PC-3 (cell line): Measurements from ENCODE around the gene HAPLN2.

Experiments used
- EZH2 ChIP-seq: fragments of 300-600 bp; sonication (generic); IDR thresholded peaks from one replicate; pipeline ENCODE4 v1.6.1; 2017; ENCODE audit warnings: antibody characterized with exemption, mild to moderate bottlenecking, low read length; ENCODE audit not compliant: unreplicated experiment
- EZH2phosphoT487 ChIP-seq: fragments of 300-600 bp; sonication (generic); IDR thresholded peaks from 2 replicates; pipeline ENCODE4 v1.6.1; 2018; ENCODE audit warnings: mild to moderate bottlenecking, antibody characterized with exemption, low read length, borderline replicate concordance
- TF ChIP-seq, protein P1 (sequence below): fragments of 300-600 bp; sonication (generic); conservative IDR thresholded peaks from 2 replicates; pipeline ENCODE4 v1.5.1; 2017; ENCODE audit warnings: antibody characterized with exemption, low read depth, mild to moderate bottlenecking, low read length

DNA sequence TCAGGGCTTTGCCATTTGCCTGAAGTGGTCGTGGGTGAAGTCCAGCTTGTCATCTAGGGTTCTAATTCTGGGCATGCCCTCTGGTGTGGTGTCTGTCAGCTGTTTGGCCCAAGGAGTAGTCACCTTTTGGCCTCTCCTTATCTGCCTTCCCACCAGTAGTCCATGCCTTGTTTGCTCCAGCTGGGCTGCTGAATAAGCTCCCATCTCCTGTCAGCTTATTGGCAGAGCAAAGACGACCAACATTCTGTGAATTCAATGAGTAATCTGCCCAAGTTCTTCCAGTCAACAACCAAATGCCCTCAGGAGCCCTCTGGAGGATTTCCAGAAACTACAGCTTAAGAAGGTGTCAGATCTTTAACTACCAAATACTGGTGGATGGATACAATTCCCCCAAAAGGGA is 29.7 kb downstream of the HAPLN2 start:
- TF ChIP-seq, protein P1, sequence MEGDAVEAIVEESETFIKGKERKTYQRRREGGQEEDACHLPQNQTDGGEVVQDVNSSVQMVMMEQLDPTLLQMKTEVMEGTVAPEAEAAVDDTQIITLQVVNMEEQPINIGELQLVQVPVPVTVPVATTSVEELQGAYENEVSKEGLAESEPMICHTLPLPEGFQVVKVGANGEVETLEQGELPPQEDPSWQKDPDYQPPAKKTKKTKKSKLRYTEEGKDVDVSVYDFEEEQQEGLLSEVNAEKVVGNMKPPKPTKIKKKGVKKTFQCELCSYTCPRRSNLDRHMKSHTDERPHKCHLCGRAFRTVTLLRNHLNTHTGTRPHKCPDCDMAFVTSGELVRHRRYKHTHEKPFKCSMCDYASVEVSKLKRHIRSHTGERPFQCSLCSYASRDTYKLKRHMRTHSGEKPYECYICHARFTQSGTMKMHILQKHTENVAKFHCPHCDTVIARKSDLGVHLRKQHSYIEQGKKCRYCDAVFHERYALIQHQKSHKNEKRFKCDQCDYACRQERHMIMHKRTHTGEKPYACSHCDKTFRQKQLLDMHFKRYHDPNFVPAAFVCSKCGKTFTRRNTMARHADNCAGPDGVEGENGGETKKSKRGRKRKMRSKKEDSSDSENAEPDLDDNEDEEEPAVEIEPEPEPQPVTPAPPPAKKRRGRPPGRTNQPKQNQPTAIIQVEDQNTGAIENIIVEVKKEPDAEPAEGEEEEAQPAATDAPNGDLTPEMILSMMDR: no peak
- TF ChIP-seq EZH2phosphoT487 (no peak), EZH2 (no peak)
